Skeletal muscle tissue (tissue), 4 donors: ENCODE data around the gene TMEM150C. TPM values are rescaled to one million over a fixed set of nuclear protein-coding genes. Genes with fewer than 3 reads are reported as not detected.
"Not testable (repeated sequence)": the region's sequence is repeated elsewhere in the genome, so short reads cannot be mapped to it uniquely, and the experiment has no call there.

Experiments
- H3K27ac ChIP-seq: one replicate; pipeline ENCODE4 v1.7.0; 2013; ENCODE audit warnings: mild to moderate bottlenecking, low read depth, low read length, inconsistent platforms
- H3K27me3 ChIP-seq, 3 donors: one replicate each; pipeline ENCODE4 v1.7.0; 2013; ENCODE audit warnings: low read length in 3 of 3; ENCODE audit not compliant: control insufficient read depth in 3 of 3, insufficient read depth in 3 of 3
- H3K36me3 ChIP-seq, 3 donors: one replicate each; pipeline ENCODE4 v1.7.0; 2013; ENCODE audit warnings: low read length in 3 of 3; ENCODE audit not compliant: control insufficient read depth in 3 of 3, insufficient read depth in 3 of 3
- H3K4me1 ChIP-seq, 3 donors: one replicate each; pipeline ENCODE4 v1.7.0; 2013; ENCODE audit warnings: low read length in 3 of 3, mild to moderate bottlenecking in 3 of 3; ENCODE audit not compliant: control insufficient read depth in 3 of 3, insufficient read depth in 3 of 3
- H3K4me3 ChIP-seq, 3 donors: one replicate each; pipeline ENCODE4 v1.7.0; 2013; ENCODE audit warnings: low read length in 3 of 3
- H3K9ac ChIP-seq, 3 donors: one replicate each; pipeline ENCODE4 v1.7.0; 2013; ENCODE audit warnings: low read length in 3 of 3, mild to moderate bottlenecking in 3 of 3, moderate library complexity in 2 of 3, low read depth in 1 of 3
- H3K9me3 ChIP-seq, 3 donors: one replicate each; pipeline ENCODE4 v1.7.0; 2013; ENCODE audit warnings: low read length in 3 of 3; ENCODE audit not compliant: control insufficient read depth in 3 of 3
- total RNA-seq: library from RNA; depleted of rRNA; stranded (reverse); fragments of >200 nt; gene quantifications from one replicate; pipeline ENCODE4 v1.2.3, GENCODE V29; 2014
- donor health status: Osteomylitis.

Gene TMEM150C
- total RNA-seq, 1 donor from 2014 or later = 4.2 TPM

DNA sequence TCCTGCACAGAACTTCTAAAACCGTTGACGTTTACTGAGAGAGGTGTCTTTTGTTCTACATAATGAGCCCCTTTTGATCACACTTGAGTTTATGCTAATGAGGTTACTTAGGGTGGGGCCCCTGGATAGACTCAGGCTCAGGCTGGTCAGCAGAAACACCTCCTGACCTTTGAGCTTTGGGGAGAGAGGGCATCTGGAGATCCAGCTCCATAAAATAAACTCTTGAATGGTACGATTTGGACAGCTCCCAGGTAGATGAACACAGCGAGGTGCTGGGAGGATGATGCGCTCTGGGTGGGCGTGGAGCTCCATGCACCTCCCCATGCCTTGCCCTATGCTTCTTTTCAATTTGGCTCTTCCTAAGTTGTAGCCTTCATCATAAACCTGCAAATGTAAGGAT, 79.4 kb downstream of the TMEM150C start:
- H3K27me3 ChIP-seq = no peaks in the 10 kb centered on the region
- H3K36me3 ChIP-seq = no peaks in the 10 kb centered on the region
- H3K4me3 ChIP-seq = no peak overlapping the region
- H3K4me1 ChIP-seq = no peaks in the 10 kb centered on the region
- H3K9me3 ChIP-seq = no peaks in the 10 kb centered on the region
- no peak overlapping the region for H3K9ac ChIP-seq
- H3K27ac ChIP-seq = no peak overlapping the region

DNA sequence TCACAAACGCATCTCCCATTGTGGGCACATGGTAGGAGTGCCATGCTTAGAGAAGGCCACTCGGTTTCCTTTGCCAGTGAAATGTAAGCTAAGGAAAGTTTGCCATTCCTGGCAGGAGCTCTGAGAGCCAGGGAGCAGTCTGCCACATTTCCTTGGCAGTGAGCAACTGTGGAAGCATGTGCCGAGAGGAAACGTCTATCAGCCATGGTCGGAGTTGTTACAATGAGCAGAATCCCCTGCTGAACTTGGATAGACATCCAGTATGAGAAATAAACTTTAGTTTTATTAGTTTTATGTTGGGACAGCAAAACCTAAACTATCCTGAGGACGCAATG, 80.3 kb downstream of the TMEM150C start:
- H3K4me3 ChIP-seq = no peak overlapping the region
- H3K9me3 ChIP-seq = no peaks in the 10 kb centered on the region

DNA sequence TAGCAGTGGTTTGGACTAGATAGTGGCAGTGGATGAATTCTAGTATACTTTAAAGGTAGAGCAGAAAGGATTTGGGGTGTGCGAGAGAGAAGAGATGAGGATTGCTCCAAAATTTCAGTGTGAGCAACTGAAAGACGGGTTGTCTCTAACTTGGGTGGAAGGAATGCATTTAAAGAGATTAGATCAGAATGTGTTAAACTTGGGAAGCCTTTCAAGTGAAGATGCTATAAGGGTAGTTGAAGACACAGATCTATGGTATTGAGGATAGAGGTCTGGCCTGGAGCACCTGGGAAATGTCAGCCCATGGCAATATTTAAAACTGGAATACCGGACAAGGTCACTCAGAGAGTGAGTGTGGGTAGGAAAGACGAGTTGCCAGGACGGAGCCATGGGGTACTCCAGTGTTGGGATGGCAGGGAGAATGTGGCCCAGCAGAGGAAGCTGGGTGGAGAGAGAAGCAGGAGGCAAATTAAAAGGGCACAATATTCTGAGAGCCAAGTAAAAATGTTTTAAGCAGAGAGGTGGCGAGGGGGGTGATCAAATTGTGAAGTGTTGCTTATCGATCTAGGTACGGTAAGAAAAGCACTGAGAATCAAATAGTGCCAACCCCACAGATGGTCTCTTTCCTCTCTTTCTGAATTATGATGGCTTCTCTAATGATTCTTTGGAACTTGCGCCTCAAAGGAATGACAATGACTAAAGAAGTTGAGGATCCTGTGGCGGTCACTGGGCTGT, 80.8 kb downstream of the TMEM150C start:
- no peaks in the 10 kb centered on the region for H3K27me3 ChIP-seq
- no peak overlapping the region for H3K4me3 ChIP-seq
- no peaks in the 10 kb centered on the region for H3K4me1 ChIP-seq
- no peak overlapping the region for H3K9ac ChIP-seq
- no peaks in the 10 kb centered on the region for H3K36me3 ChIP-seq
- H3K9me3 ChIP-seq = no peaks in the 10 kb centered on the region
- no peak overlapping the region for H3K27ac ChIP-seq

More for the DNA sequence above, 80.3 kb downstream of the TMEM150C start:
- Histone ChIP-seq H3K9ac (no peak overlapping the region), H3K4me1 (no peaks in the 10 kb centered on the region), H3K27me3 (no peaks in the 10 kb centered on the region), H3K36me3 (no peaks in the 10 kb centered on the region), H3K27ac (no peak overlapping the region)

DNA sequence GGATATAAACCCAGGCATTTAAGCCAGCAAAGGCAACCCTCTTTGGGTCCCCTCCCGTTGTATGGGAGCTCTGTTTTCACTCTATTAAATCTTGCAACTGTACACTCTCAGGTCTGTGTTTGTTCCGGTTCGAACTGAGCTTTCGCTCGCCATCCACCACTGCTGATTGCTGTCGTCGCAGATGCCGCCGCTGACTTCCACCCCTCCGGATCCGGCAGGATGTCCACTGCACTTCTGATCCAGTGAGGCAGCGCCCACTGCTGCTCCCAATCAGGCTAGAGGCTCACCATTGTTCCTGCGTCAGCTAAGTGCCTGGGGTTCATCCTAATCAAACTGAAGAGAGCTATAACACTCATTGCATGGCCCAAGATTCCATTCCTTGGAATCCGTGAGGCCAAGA, 82.2 kb downstream of the TMEM150C start:
- Histone ChIP-seq H3K27ac (no peak overlapping the region), H3K4me1 (no peaks in the 10 kb centered on the region), H3K27me3 (no peaks in the 10 kb centered on the region), H3K9me3 (no peaks in the 10 kb centered on the region), H3K9ac (no peak overlapping the region), H3K4me3 (no peak overlapping the region), H3K36me3 (no peaks in the 10 kb centered on the region)

DNA sequence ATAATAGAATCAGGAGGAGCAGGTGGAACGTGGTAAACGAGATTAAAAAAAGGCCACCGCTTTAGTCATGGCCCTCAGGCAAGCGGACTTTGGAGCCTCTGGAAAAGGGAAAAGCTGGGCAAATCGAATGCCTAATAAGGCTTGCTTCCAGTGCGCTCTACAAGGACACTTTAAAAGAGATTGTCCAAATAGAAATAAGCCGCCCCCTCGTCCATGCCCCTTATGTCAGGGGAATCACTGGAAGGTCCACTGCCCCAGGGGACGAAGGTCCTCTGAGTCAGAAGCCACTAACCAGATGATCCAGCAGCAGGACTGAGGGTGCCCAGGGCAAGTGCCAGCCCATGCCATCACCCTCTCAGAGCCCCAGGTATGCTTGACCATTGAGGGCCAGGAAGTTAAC, 84.3 kb downstream of the TMEM150C start:
- H3K27me3 ChIP-seq, H3K4me1 ChIP-seq, H3K36me3 ChIP-seq, H3K9ac ChIP-seq, H3K9me3 ChIP-seq, H3K4me3 ChIP-seq, H3K27ac ChIP-seq: not testable (repeated sequence)

DNA sequence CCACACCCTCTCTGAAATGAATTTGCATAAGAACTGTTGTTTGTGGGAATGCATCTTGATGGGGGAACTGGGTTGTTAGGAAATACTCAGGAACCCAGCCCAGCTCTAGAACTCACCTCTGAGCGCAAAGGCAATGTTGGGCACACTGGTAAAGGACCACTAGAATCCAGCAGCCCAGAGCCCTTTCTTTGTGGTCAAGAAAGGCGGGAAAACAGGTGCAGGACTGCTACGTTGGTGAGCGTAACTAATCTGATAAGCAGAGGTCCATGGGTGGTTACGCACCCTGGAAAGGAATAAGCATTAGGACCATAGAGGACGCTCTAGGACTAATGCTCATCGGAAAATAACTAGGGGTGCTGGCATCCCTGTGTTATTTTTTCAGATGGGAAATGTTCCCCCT, 85.9 kb downstream of the TMEM150C start:
- not testable (repeated sequence) for H3K4me1 ChIP-seq, H3K27ac ChIP-seq, H3K9me3 ChIP-seq, H3K4me3 ChIP-seq, H3K9ac ChIP-seq, H3K27me3 ChIP-seq, H3K36me3 ChIP-seq

DNA sequence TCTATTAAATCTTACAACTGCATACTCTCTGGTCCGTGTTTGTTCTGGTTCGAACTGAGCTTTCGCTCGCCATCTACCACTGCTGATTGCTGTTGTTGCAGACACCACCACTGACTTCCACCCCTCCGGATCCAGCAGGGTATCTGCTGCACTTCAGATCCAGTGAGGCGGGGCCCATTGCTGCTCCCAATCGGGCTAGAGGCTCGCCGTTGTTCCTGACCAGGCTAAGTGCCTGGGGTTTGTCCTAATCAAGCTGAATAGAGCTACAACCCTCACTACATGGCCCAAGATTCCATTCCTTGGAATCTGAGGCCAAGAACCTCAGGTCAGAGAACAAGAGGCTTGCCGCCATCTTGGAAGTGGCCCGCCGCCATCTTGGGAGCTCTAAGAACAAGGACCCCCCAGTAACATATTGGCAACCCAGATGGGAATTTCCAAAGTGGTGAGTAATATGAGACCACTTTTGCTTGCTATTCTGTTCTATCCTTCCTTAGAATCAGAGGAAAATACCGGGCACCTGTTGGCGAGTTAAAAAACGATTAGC, 88.1 kb downstream of the TMEM150C start:
- H3K9me3 ChIP-seq = no peaks in the 10 kb centered on the region
- H3K36me3 ChIP-seq = no peaks in the 10 kb centered on the region
- H3K27ac ChIP-seq = no peak overlapping the region
- no peaks in the 10 kb centered on the region for H3K4me1 ChIP-seq
- H3K4me3 ChIP-seq = no peak overlapping the region
- no peak overlapping the region for H3K9ac ChIP-seq
- no peaks in the 10 kb centered on the region for H3K27me3 ChIP-seq

DNA sequence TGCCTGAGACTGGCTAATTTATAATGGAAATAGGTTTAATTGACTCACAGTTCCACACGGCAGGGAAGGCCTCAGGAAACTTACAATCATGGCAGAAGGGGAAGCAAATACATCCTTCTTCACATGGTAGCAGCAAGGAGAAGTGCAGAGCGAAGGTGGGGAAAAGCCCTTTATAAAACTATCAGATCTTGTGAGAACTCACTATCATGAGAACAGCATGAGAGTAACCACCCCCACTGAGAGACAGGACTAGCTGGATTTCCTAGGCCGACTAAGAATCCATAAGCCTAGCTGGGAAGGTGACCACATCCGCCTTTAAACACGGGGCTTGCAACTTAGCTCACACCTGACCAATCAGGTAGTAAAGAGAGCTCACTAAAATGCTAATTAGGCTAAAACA, 88.7 kb downstream of the TMEM150C start:
- H3K9me3 ChIP-seq, H3K36me3 ChIP-seq, H3K4me1 ChIP-seq, H3K27ac ChIP-seq, H3K4me3 ChIP-seq, H3K27me3 ChIP-seq, H3K9ac ChIP-seq: not testable (repeated sequence)

DNA sequence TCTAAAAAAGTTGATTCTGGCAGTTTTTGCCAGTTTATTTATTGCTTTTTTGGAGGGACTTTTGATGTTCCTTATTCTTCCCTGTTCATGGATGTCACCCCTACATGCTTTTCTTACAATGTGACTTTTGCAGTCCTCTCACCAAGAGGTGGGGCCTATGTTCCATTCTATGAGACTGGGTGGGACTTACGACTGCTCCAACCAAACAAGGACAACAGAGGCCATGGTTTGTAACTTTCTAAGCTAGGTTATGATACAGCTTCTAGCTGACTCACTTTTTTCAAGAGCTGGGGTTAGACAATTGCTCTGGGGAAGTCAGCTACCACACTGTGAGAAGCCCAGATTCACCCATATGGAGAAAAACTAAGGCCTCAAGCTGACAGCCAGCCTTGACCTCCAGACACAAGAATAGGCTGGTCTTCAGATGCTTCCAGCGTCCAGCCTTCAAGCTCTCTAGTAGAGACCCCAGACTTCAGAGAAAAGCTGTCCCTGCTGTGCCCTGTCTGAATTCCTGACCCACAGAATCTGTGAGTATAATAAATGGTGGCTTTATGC, 91.9 kb downstream of the TMEM150C start:
- H3K27ac ChIP-seq = no peak overlapping the region
- no peaks in the 10 kb centered on the region for H3K27me3 ChIP-seq
- no peaks in the 10 kb centered on the region for H3K4me1 ChIP-seq

DNA sequence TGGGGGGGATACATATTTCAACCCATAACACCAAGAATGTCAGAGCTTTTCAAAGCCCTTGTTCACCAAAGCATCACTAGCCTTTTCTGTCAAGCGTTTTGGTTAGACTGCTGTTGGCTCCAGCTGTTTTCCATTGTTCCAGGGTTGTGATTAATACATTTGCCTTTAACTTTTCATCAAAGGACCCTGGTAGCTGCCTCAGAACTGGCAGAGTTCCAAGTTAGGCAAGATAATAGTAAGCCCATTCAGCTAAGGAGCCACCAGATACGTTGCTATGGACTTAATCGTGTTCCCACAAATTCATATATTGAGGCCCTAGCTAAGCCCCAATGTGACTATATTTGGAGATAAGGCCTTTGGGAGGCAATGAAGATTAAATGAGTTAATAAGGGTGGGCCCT, 94.3 kb downstream of the TMEM150C start:
- H3K27ac ChIP-seq = no peak overlapping the region
- no peak overlapping the region for H3K9ac ChIP-seq

More for the DNA sequence above, 91.9 kb downstream of the TMEM150C start:
- no peak overlapping the region for H3K9ac ChIP-seq
- no peaks in the 10 kb centered on the region for H3K9me3 ChIP-seq
- no peak overlapping the region for H3K4me3 ChIP-seq
- no peaks in the 10 kb centered on the region for H3K36me3 ChIP-seq

More for the DNA sequence above, 94.3 kb downstream of the TMEM150C start:
- Histone ChIP-seq H3K4me3 (no peak overlapping the region), H3K9me3 (no peaks in the 10 kb centered on the region), H3K36me3 (no peaks in the 10 kb centered on the region), H3K27me3 (no peaks in the 10 kb centered on the region), H3K4me1 (no peaks in the 10 kb centered on the region)
